Upper lobe of left lung (tissue), 6 donors: ENCODE results near the gene PLEK. TPM values are rescaled to one million over a fixed set of nuclear protein-coding genes. Genes with fewer than 3 reads are reported as not detected.
"Not testable (repeated sequence)": the region's sequence is repeated elsewhere in the genome, so short reads cannot be mapped to it uniquely, and the experiment has no call there.

Source experiments
- ATAC-seq, 2 donors: fragments of 200-7000 bp; cut with Tn5 transposase; one replicate each; pipeline ENCODE4 v1.9.1; 2022; ENCODE audit warnings: mild to moderate bottlenecking in 2 of 2, moderate library complexity in 2 of 2; ENCODE audit not compliant: low FRiP score in 2 of 2
- DNase-seq, 2 donors: peaks; one replicate each; pipeline ENCODE4 v3.0.0-alpha.2; 2019 to 2020
- H3K27ac ChIP-seq, 4 donors: fragments of 200-600 bp; sonication (generic); one replicate each; pipeline ENCODE4 v1.5.1; 2016 to 2019
- H3K27me3 ChIP-seq, 4 donors: fragments of 200-600 bp; sonication (generic); one replicate each; pipeline ENCODE4 v1.5.1; 2017 to 2019
- H3K36me3 ChIP-seq, 4 donors: fragments of 200-600 bp; sonication (generic); one replicate each; pipeline ENCODE4 v1.5.1; 2016 to 2019
- H3K4me1 ChIP-seq, 4 donors: fragments of 200-600 bp; sonication (generic); one replicate each; pipeline ENCODE4 v1.5.1; 2018 to 2019
- H3K4me3 ChIP-seq, 4 donors: fragments of 200-600 bp; sonication (generic); one replicate each; pipeline ENCODE4 v1.5.1; 2017 to 2019; ENCODE audit warnings: mild to moderate bottlenecking in 2 of 4, moderate library complexity in 1 of 4
- H3K9me3 ChIP-seq, 4 donors: fragments of 200-600 bp; sonication (generic); one replicate each; pipeline ENCODE4 v1.5.1; 2018 to 2019
- CTCF ChIP-seq, 6 experiments: fragments of 450-650 bp in 4 of 6; fragments of 200-600 bp in 2 of 6; sonication (generic) in 2 of 6; IDR thresholded peaks; one replicate each; pipeline ENCODE4 v1.5.1; 2016 to 2019; ENCODE audit warnings: antibody characterized with exemption in 6 of 6
- EP300 ChIP-seq, 4 donors: sonication (generic); formaldehyde crosslinking; IDR thresholded peaks; one replicate each; pipeline ENCODE4 v1.5.1; 2017; ENCODE audit warnings: antibody characterized with exemption in 4 of 4, control low read depth in 2 of 4
- POLR2A ChIP-seq, 4 donors: fragments of 450-650 bp; IDR thresholded peaks; one replicate each; pipeline ENCODE4 v1.5.1; 2016 to 2017; ENCODE audit warnings: antibody characterized with exemption in 4 of 4, mild to moderate bottlenecking in 2 of 4
- POLR2AphosphoS5 ChIP-seq, 2 donors: sonication (generic); formaldehyde crosslinking; IDR thresholded peaks; one replicate each; pipeline ENCODE4 v1.5.1; 2017; ENCODE audit warnings: antibody characterized with exemption in 2 of 2
- WGBS, 2 donors: methylation state at CpG; one replicate each; pipeline ENCODE4 v1.1.5; 2017 to 2018; 5-methylcytosine and 5-hydroxymethylcytosine counted together
- total RNA-seq, 6 donors: library from RNA; depleted of rRNA in 4 of 6; stranded (reverse); fragments of >200 nt in 4 of 6; gene quantifications; one replicate each; pipeline versions ENCODE4 v1.1.0 to v1.2.1, GENCODE V29; 2016 to 2021
- donor health status: DM: no; HTN: no; CAD: no; lungs with moderate emphysema.
- donor health status: DM: no; HTN: yes; CAD: no; lungs with severe emphysema.

Gene PLEK
- total RNA-seq, 6 donors from 2014 or later: 12.4 to 45.6 (median 17.0) TPM

GRCh38 chr2:68372485-68372884 is 7.4 kb downstream of the PLEK start:
- H3K36me3 ChIP-seq: no peaks in the 10 kb centered on the region
- H3K27me3 ChIP-seq: no peaks in the 10 kb centered on the region
- WGBS, 2 donors: 81 to 82% methylated on average over 2 of the region's 2 CpGs
- H3K4me3 ChIP-seq: no peak overlapping the region
- no peak for DNase-seq
- no peak for TF ChIP-seq EP300 (IDR thresholded peaks at IDR 0.05)
- no peak for TF ChIP-seq POLR2AphosphoS5 (IDR thresholded peaks at IDR 0.05)
- no peak for TF ChIP-seq CTCF (IDR thresholded peaks at IDR 0.05)
- TF ChIP-seq POLR2A (IDR thresholded peaks at IDR 0.05): no peak
- H3K4me1 ChIP-seq: peaks cover 0 to 16% (median 8%) of the 10 kb centered on the region in 4 donors
- no peak overlapping the region for H3K27ac ChIP-seq
- no peaks in the 10 kb centered on the region for H3K9me3 ChIP-seq
- no peak for ATAC-seq

- no peak for ATAC-seq
- WGBS, 2 donors: 90 to 92% methylated on average over 2 of the region's 2 CpGs
- H3K36me3 ChIP-seq: no peaks in the 10 kb centered on the region
- DNase-seq: no peak
- no peaks in the 10 kb centered on the region for H3K9me3 ChIP-seq
- TF ChIP-seq EP300 (IDR thresholded peaks at IDR 0.05) (no peak), POLR2A (IDR thresholded peaks at IDR 0.05) (no peak), CTCF (IDR thresholded peaks at IDR 0.05) (no peak), POLR2AphosphoS5 (IDR thresholded peaks at IDR 0.05) (no peak)
- no peaks in the 10 kb centered on the region for H3K27me3 ChIP-seq
- H3K27ac ChIP-seq: no peak overlapping the region
- peaks cover 0 to 11% (median 5%) of the 10 kb centered on the region in 4 donors for H3K4me1 ChIP-seq
- no peak overlapping the region for H3K4me3 ChIP-seq
These were observed 9.1 kb downstream of the PLEK start for GRCh38 chr2:68374184-68374583.

GRCh38 chr2:68375582-68375981 is 10.5 kb downstream of the PLEK start:
- no peaks in the 10 kb centered on the region for H3K9me3 ChIP-seq
- no peaks in the 10 kb centered on the region for H3K27me3 ChIP-seq
- H3K27ac ChIP-seq: no peak overlapping the region
- ATAC-seq (no peak), DNase-seq (no peak)
- TF ChIP-seq CTCF (IDR thresholded peaks at IDR 0.05) (no peak), POLR2AphosphoS5 (IDR thresholded peaks at IDR 0.05) (no peak), POLR2A (IDR thresholded peaks at IDR 0.05) (no peak), EP300 (IDR thresholded peaks at IDR 0.05) (no peak)
- H3K4me1 ChIP-seq: peaks cover 0 to 11% (median 5%) of the 10 kb centered on the region in 4 donors
- no peak overlapping the region for H3K4me3 ChIP-seq
- no peaks in the 10 kb centered on the region for H3K36me3 ChIP-seq

GRCh38 chr2:68377137-68377780 is 12.2 kb downstream of the PLEK start:
- H3K4me1 ChIP-seq: peaks cover 0 to 11% (median 5%) of the 10 kb centered on the region in 4 donors
- 65% methylated on average over 3 of the region's 3 CpGs for WGBS, 2 donors
- H3K27me3 ChIP-seq: no peaks in the 10 kb centered on the region

GRCh38 chr2:68378779-68379178 is 13.7 kb downstream of the PLEK start:
- not testable (repeated sequence) for H3K36me3 ChIP-seq

More at GRCh38 chr2:68377137-68377780, 12.2 kb downstream of the PLEK start:
- Histone ChIP-seq H3K36me3 (peaks cover 0 to 4% (median 0%) of the 10 kb centered on the region in 4 donors), H3K9me3 (no peaks in the 10 kb centered on the region), H3K27ac (no peak overlapping the region), H3K4me3 (no peak overlapping the region)
- DNase-seq (no peak), ATAC-seq (no peak)
- TF ChIP-seq POLR2AphosphoS5 (IDR thresholded peaks at IDR 0.05) (no peak), EP300 (IDR thresholded peaks at IDR 0.05) (no peak), CTCF (IDR thresholded peaks at IDR 0.05) (no peak), POLR2A (IDR thresholded peaks at IDR 0.05) (no peak)

More at GRCh38 chr2:68378779-68379178, 13.7 kb downstream of the PLEK start:
- H3K4me3 ChIP-seq, H3K27me3 ChIP-seq, DNase-seq, H3K9me3 ChIP-seq, ATAC-seq, H3K27ac ChIP-seq: not testable (repeated sequence)
- 81 to 90% methylated on average over 6 of the region's 6 CpGs for WGBS, 2 donors
- peaks cover 0 to 11% (median 5%) of the 10 kb centered on the region in 4 donors for H3K4me1 ChIP-seq
